RWPE2 (cell line): ENCODE results near the gene DHX58.

ENCODE experiments used
- ATAC-seq: fragments of 200-7000 bp; cut with Tn5 transposase; 3 replicates; pipeline ENCODE4 v1.9.1; 2021; ENCODE audit warnings: low read depth
- DNase-seq: peaks from one replicate; pipeline ENCODE4 v3.0.0-alpha.2; 2020; ENCODE audit warnings: low spot score
- H3K27ac ChIP-seq: fragments of 450-650 bp; 2 replicates; pipeline ENCODE4 v1.5.1; 2017; ENCODE audit warnings: mild to moderate bottlenecking; ENCODE audit not compliant: poor library complexity, severe bottlenecking
- H3K27me3 ChIP-seq: fragments of 250-450 bp; sonication (Bioruptor Pico); 2 replicates; pipeline ENCODE4 v1.5.1; 2021; ENCODE audit warnings: mild to moderate bottlenecking, moderate library complexity; ENCODE audit not compliant: insufficient read depth, poor library complexity, severe bottlenecking
- H3K36me3 ChIP-seq: fragments of 250-450 bp; sonication (Bioruptor Pico); 2 replicates; pipeline ENCODE4 v1.5.1; 2020; ENCODE audit warnings: low read depth, mild to moderate bottlenecking, moderate library complexity
- H3K4me1 ChIP-seq: fragments of 250-450 bp; sonication (Bioruptor Pico); 2 replicates; pipeline ENCODE4 v1.5.1; 2021; ENCODE audit warnings: mild to moderate bottlenecking, moderate library complexity; ENCODE audit not compliant: insufficient read depth, poor library complexity, severe bottlenecking
- H3K4me3 ChIP-seq: fragments of 250-450 bp; sonication (Bioruptor Pico); 2 replicates; pipeline ENCODE4 v1.5.1; 2021; ENCODE audit warnings: mild to moderate bottlenecking, moderate library complexity; ENCODE audit not compliant: severe bottlenecking
- H3K9me3 ChIP-seq: fragments of 250-450 bp; sonication (Bioruptor Pico); 2 replicates; pipeline ENCODE4 v1.5.1; 2021; ENCODE audit warnings: mild to moderate bottlenecking, moderate library complexity; ENCODE audit not compliant: severe bottlenecking
- TF ChIP-seq, protein P1 (sequence below): fragments of 450-650 bp; IDR thresholded peaks from one replicate; pipeline ENCODE4 v1.5.1; 2017; ENCODE audit warnings: mild to moderate bottlenecking, moderate library complexity; ENCODE audit not compliant: poor library complexity, severe bottlenecking

DHX58 gene

GRCh38 chr17:42133461-42134041 is 21.0 kb upstream of the DHX58 start:
- peaks cover 47% of the 10 kb centered on the region for H3K36me3 ChIP-seq
- H3K27me3 ChIP-seq = no peaks in the 10 kb centered on the region
- H3K27ac ChIP-seq = peak overlapping the region; percentile 75
- H3K4me1 ChIP-seq = peaks cover 35% of the 10 kb centered on the region
- TF ChIP-seq, protein P1, sequence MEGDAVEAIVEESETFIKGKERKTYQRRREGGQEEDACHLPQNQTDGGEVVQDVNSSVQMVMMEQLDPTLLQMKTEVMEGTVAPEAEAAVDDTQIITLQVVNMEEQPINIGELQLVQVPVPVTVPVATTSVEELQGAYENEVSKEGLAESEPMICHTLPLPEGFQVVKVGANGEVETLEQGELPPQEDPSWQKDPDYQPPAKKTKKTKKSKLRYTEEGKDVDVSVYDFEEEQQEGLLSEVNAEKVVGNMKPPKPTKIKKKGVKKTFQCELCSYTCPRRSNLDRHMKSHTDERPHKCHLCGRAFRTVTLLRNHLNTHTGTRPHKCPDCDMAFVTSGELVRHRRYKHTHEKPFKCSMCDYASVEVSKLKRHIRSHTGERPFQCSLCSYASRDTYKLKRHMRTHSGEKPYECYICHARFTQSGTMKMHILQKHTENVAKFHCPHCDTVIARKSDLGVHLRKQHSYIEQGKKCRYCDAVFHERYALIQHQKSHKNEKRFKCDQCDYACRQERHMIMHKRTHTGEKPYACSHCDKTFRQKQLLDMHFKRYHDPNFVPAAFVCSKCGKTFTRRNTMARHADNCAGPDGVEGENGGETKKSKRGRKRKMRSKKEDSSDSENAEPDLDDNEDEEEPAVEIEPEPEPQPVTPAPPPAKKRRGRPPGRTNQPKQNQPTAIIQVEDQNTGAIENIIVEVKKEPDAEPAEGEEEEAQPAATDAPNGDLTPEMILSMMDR = no peak
- no peaks in the 10 kb centered on the region for H3K9me3 ChIP-seq
- H3K4me3 ChIP-seq = no peak overlapping the region
- ATAC-seq (no peak), DNase-seq (no peak)

GRCh38 chr17:42132941-42133340 is 20.4 kb upstream of the DHX58 start:
- ATAC-seq = peak; percentile 28; the same call in 1 of the 3 replicates

GRCh38 chr17:42131981-42132432 is 19.5 kb upstream of the DHX58 start:
- Histone ChIP-seq H3K4me3 (no peak overlapping the region), H3K27ac (no peak overlapping the region), H3K36me3 (peaks cover 48% of the 10 kb centered on the region), H3K27me3 (no peaks in the 10 kb centered on the region), H3K9me3 (no peaks in the 10 kb centered on the region), H3K4me1 (peaks cover 35% of the 10 kb centered on the region)
- ATAC-seq (no peak), DNase-seq (no peak)
- TF ChIP-seq, protein P1 = no peak

More at GRCh38 chr17:42132941-42133340, 20.4 kb upstream of the DHX58 start:
- Histone ChIP-seq H3K4me1 (peaks cover 35% of the 10 kb centered on the region), H3K27me3 (no peaks in the 10 kb centered on the region), H3K27ac (peak overlapping the region; percentile 75), H3K9me3 (no peaks in the 10 kb centered on the region), H3K4me3 (no peak overlapping the region), H3K36me3 (peaks cover 52% of the 10 kb centered on the region)
- TF ChIP-seq, protein P1 = no peak
- no peak for DNase-seq

- H3K27me3 ChIP-seq = no peaks in the 10 kb centered on the region
- H3K36me3 ChIP-seq = peaks cover 43% of the 10 kb centered on the region
- no peak overlapping the region for H3K27ac ChIP-seq
- no peak for DNase-seq
- H3K9me3 ChIP-seq = no peaks in the 10 kb centered on the region
- peaks cover 33% of the 10 kb centered on the region for H3K4me1 ChIP-seq
- TF ChIP-seq, protein P1 = no peak
- ATAC-seq = no peak
- H3K4me3 ChIP-seq = no peak overlapping the region
These were observed 18.7 kb upstream of the DHX58 start for GRCh38 chr17:42131232-42131631.

DNA sequence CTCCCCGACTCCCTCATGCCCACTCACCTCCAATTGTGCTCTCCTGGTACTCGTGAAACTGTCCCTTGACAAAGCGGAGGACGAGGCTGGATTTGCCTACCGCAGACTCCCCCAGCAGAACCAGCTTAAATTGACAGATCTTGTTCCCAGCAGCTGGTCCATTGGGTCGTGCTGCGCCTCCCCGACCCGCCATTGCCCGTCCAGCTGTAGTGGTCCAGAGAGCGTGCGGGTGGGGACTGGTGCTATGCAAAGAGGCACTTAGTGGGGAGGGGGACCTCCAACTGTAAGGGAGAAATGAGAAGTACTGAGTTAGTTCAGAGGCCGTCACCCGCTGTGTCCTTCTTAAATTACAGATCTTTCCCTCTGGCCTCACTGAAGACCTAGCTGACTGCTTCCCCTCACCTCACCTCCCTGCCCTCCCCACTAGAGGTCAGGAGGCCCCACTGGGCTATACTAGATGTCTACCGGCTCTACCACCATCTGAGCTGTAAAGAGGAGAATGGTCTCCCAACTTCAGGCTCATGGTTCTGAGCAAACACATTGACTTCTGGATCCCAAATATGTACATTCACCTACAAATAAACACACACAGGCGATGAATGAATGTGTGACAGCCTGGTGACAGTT is 17.9 kb upstream of the DHX58 start:
- H3K27ac ChIP-seq = no peak overlapping the region
- peaks cover 51% of the 10 kb centered on the region for H3K36me3 ChIP-seq
- TF ChIP-seq, protein P1 = no peak
- no peaks in the 10 kb centered on the region for H3K27me3 ChIP-seq
- peaks cover 25% of the 10 kb centered on the region for H3K4me1 ChIP-seq
- no peak overlapping the region for H3K4me3 ChIP-seq
- H3K9me3 ChIP-seq = no peaks in the 10 kb centered on the region
- DNase-seq (no peak), ATAC-seq (no peak)
